Measurements from ENCODE around the gene NR1H3.
"Not testable (repeated sequence)": the region's sequence is repeated elsewhere in the genome, so short reads cannot be mapped to it uniquely, and the experiment has no call there.

NR1H3 gene

GRCh38 chr11:47257517-47258316, at the start of gene NR1H3:
Gene NR1H3 (plus strand): TSS chr11:47257996. CDS start chr11:47259217, 1,221 bp downstream.
- DNase-seq: peak; percentile 92

GRCh38 chr11:47208008-47208552, 49.7 kb upstream of the NR1H3 start:
- not testable (repeated sequence) for DNase-seq

- no peak for DNase-seq
Measured at GRCh38 chr11:47208628-47209027, 49.2 kb upstream of the NR1H3 start.

GRCh38 chr11:47212938-47213337, 44.9 kb upstream of the NR1H3 start:
- no peak for DNase-seq

GRCh38 chr11:47213950-47214565, 43.7 kb upstream of the NR1H3 start:
- DNase-seq: peak; percentile 94

GRCh38 chr11:47215366-47215910, 42.4 kb upstream of the NR1H3 start:
- DNase-seq: no peak

GRCh38 chr11:47216121-47216798, 41.5 kb upstream of the NR1H3 start:
- DNase-seq: peak; percentile 48

- DNase-seq: peak; percentile 23
Measured at GRCh38 chr11:47220401-47220821, 37.4 kb upstream of the NR1H3 start.

GRCh38 chr11:47222696-47223095, 35.1 kb upstream of the NR1H3 start:
- DNase-seq: no peak

- peak; percentile 87 for DNase-seq
Measured at GRCh38 chr11:47225552-47226400, 32.0 kb upstream of the NR1H3 start.

- DNase-seq: no peak
Measured at GRCh38 chr11:47229161-47229560, 28.6 kb upstream of the NR1H3 start.

GRCh38 chr11:47233051-47233450, 24.7 kb upstream of the NR1H3 start:
- no peak for DNase-seq

- peak; percentile 65 for DNase-seq
Measured at GRCh38 chr11:47233989-47234668, 23.7 kb upstream of the NR1H3 start.

- no peak for DNase-seq
Measured at GRCh38 chr11:47234669-47235100, 23.1 kb upstream of the NR1H3 start.

- no peak for DNase-seq
Measured at GRCh38 chr11:47235163-47235562, 22.6 kb upstream of the NR1H3 start.

- DNase-seq: no peak
Measured at GRCh38 chr11:47236482-47236881, 21.3 kb upstream of the NR1H3 start.

- no peak for DNase-seq
Measured at GRCh38 chr11:47239852-47240251, 17.9 kb upstream of the NR1H3 start.

GRCh38 chr11:47241841-47242301, 15.9 kb upstream of the NR1H3 start:
- peak; percentile 98 for DNase-seq

GRCh38 chr11:47242596-47243192, 15.1 kb upstream of the NR1H3 start:
- DNase-seq: no peak

- DNase-seq: no peak
Measured at GRCh38 chr11:47243454-47243853, 14.3 kb upstream of the NR1H3 start.
